ENCODE results near the gene CRYBB2.
"Not testable (repeated sequence)": the region's sequence is repeated elsewhere in the genome, so short reads cannot be mapped to it uniquely, and the experiment has no call there.

The CRYBB2 gene

GRCh38 chr22:25237503-25237902 is 18.1 kb downstream of the CRYBB2 start:
- H3K9me3 ChIP-seq (ENCODE audit: control insufficient read depth, low read length) = no peaks in the 10 kb centered on the region
- no peak overlapping the region for H3K4me2 ChIP-seq (ENCODE audit: low read length, poor library complexity, severe bottlenecking)
- H2AFZ ChIP-seq (ENCODE audit: low read depth, low read length) = no peak overlapping the region
- no peak overlapping the region for H3K14ac ChIP-seq (ENCODE audit: low read length in 2 of 2)
- no peak overlapping the region for H2BK15ac ChIP-seq (ENCODE audit: low read depth, poor library complexity, severe bottlenecking)
- H3K36me3 ChIP-seq (ENCODE audit: control insufficient read depth in 1 of 2, insufficient read depth in 2 of 2, low read depth in 1 of 2, low read length in 2 of 2) = no peaks in the 10 kb centered on the region
- 73% methylated on average over 4 of the region's 4 CpGs for WGBS
- H3K23ac ChIP-seq (ENCODE audit: low read length in 2 of 2) = no peak overlapping the region
- H3K4me3 ChIP-seq (ENCODE audit: insufficient read depth in 1 of 2, low read depth in 1 of 2, low read length in 2 of 2) = no peak overlapping the region
- H3K4me1 ChIP-seq (ENCODE audit: control insufficient read depth, insufficient read depth, low read depth, low read length) = peaks cover 5% of the 10 kb centered on the region
- no peak overlapping the region for H3K9ac ChIP-seq (ENCODE audit: low read length)
- no peak overlapping the region for H2BK120ac ChIP-seq (ENCODE audit: low read depth, low read length)
- H3K79me1 ChIP-seq (replicated peaks; ENCODE audit: low read length, poor library complexity, severe bottlenecking) = no peaks in the 10 kb centered on the region
- no peak overlapping the region for H3K18ac ChIP-seq (ENCODE audit: low read depth in 1 of 2, low read length in 2 of 2)
- H4K91ac ChIP-seq (ENCODE audit: low read length) = no peak overlapping the region
- no peak for DNase-seq
- no peak overlapping the region for H2BK5ac ChIP-seq (ENCODE audit: low read depth, low read length, poor library complexity, severe bottlenecking)
- H2AK5ac ChIP-seq (ENCODE audit: low read length, severe bottlenecking) = no peak overlapping the region
- H3K27ac ChIP-seq (ENCODE audit: low read length, poor library complexity, severe bottlenecking) = no peak overlapping the region
- no peak overlapping the region for H3K4ac ChIP-seq (ENCODE audit: low read depth in 1 of 2, low read length in 2 of 2)
- no peak overlapping the region for H4K8ac ChIP-seq (ENCODE audit: low read length)
- H3K27me3 ChIP-seq (ENCODE audit: control insufficient read depth in 1 of 2, insufficient read depth in 1 of 2, low read length in 2 of 2) = peaks cover 17 to 39% of the 10 kb centered on the region in 2 experiments
- H2BK12ac ChIP-seq (ENCODE audit: low read length in 2 of 2) = no peak overlapping the region

GRCh38 chr22:25238058-25238457 is 18.6 kb downstream of the CRYBB2 start:
- not testable (repeated sequence) for H3K4me1 ChIP-seq (ENCODE audit: control insufficient read depth, insufficient read depth, low read depth, low read length)
- 51% methylated on average over 3 of the region's 9 CpGs for WGBS

GRCh38 chr22:25255169-25255568 is 35.7 kb downstream of the CRYBB2 start:
- H2AK5ac ChIP-seq (ENCODE audit: low read length, severe bottlenecking); H3K36me3 ChIP-seq (ENCODE audit: control insufficient read depth in 1 of 2, insufficient read depth in 2 of 2, low read depth in 1 of 2, low read length in 2 of 2); H2BK12ac ChIP-seq (ENCODE audit: low read length in 2 of 2); H3K4me2 ChIP-seq (ENCODE audit: low read length, poor library complexity, severe bottlenecking); H3K79me1 ChIP-seq (replicated peaks; ENCODE audit: low read length, poor library complexity, severe bottlenecking); H4K91ac ChIP-seq (ENCODE audit: low read length); H3K4me1 ChIP-seq (ENCODE audit: control insufficient read depth, insufficient read depth, low read depth, low read length); H3K14ac ChIP-seq (ENCODE audit: low read length in 2 of 2); H2BK120ac ChIP-seq (ENCODE audit: low read depth, low read length); H3K18ac ChIP-seq (ENCODE audit: low read depth in 1 of 2, low read length in 2 of 2); H4K8ac ChIP-seq (ENCODE audit: low read length); H2BK5ac ChIP-seq (ENCODE audit: low read depth, low read length, poor library complexity, severe bottlenecking); H3K4ac ChIP-seq (ENCODE audit: low read depth in 1 of 2, low read length in 2 of 2); H3K27ac ChIP-seq (ENCODE audit: low read length, poor library complexity, severe bottlenecking); DNase-seq; H3K4me3 ChIP-seq (ENCODE audit: insufficient read depth in 1 of 2, low read depth in 1 of 2, low read length in 2 of 2); H2BK15ac ChIP-seq (ENCODE audit: low read depth, poor library complexity, severe bottlenecking); H3K23ac ChIP-seq (ENCODE audit: low read length in 2 of 2); H3K9me3 ChIP-seq (ENCODE audit: control insufficient read depth, low read length); H3K9ac ChIP-seq (ENCODE audit: low read length); H3K27me3 ChIP-seq (ENCODE audit: control insufficient read depth in 1 of 2, insufficient read depth in 1 of 2, low read length in 2 of 2); H2AFZ ChIP-seq (ENCODE audit: low read depth, low read length): not testable (repeated sequence)
- WGBS = 60% methylated on average over 1 of the region's 1 CpG

More at GRCh38 chr22:25238058-25238457, 18.6 kb downstream of the CRYBB2 start:
- H3K4ac ChIP-seq (ENCODE audit: low read depth in 1 of 2, low read length in 2 of 2); H3K9ac ChIP-seq (ENCODE audit: low read length); H3K18ac ChIP-seq (ENCODE audit: low read depth in 1 of 2, low read length in 2 of 2); DNase-seq; H2AFZ ChIP-seq (ENCODE audit: low read depth, low read length); H4K8ac ChIP-seq (ENCODE audit: low read length); H3K9me3 ChIP-seq (ENCODE audit: control insufficient read depth, low read length); H2AK5ac ChIP-seq (ENCODE audit: low read length, severe bottlenecking); H2BK12ac ChIP-seq (ENCODE audit: low read length in 2 of 2); H3K36me3 ChIP-seq (ENCODE audit: control insufficient read depth in 1 of 2, insufficient read depth in 2 of 2, low read depth in 1 of 2, low read length in 2 of 2); H4K91ac ChIP-seq (ENCODE audit: low read length); H2BK120ac ChIP-seq (ENCODE audit: low read depth, low read length); H3K23ac ChIP-seq (ENCODE audit: low read length in 2 of 2); H3K4me3 ChIP-seq (ENCODE audit: insufficient read depth in 1 of 2, low read depth in 1 of 2, low read length in 2 of 2); H3K14ac ChIP-seq (ENCODE audit: low read length in 2 of 2); H3K27ac ChIP-seq (ENCODE audit: low read length, poor library complexity, severe bottlenecking); H2BK15ac ChIP-seq (ENCODE audit: low read depth, poor library complexity, severe bottlenecking); H3K79me1 ChIP-seq (replicated peaks; ENCODE audit: low read length, poor library complexity, severe bottlenecking); H3K4me2 ChIP-seq (ENCODE audit: low read length, poor library complexity, severe bottlenecking); H2BK5ac ChIP-seq (ENCODE audit: low read depth, low read length, poor library complexity, severe bottlenecking): not testable (repeated sequence)
- peaks cover 17 to 38% of the 10 kb centered on the region in 2 experiments for H3K27me3 ChIP-seq (ENCODE audit: control insufficient read depth in 1 of 2, insufficient read depth in 1 of 2, low read length in 2 of 2)

- H2BK120ac ChIP-seq (ENCODE audit: low read depth, low read length); H2BK15ac ChIP-seq (ENCODE audit: low read depth, poor library complexity, severe bottlenecking); H3K18ac ChIP-seq (ENCODE audit: low read depth in 1 of 2, low read length in 2 of 2); H2BK5ac ChIP-seq (ENCODE audit: low read depth, low read length, poor library complexity, severe bottlenecking); H4K8ac ChIP-seq (ENCODE audit: low read length); H3K27ac ChIP-seq (ENCODE audit: low read length, poor library complexity, severe bottlenecking); H3K23ac ChIP-seq (ENCODE audit: low read length in 2 of 2); H2AK5ac ChIP-seq (ENCODE audit: low read length, severe bottlenecking); H3K27me3 ChIP-seq (ENCODE audit: control insufficient read depth in 1 of 2, insufficient read depth in 1 of 2, low read length in 2 of 2); H3K4me1 ChIP-seq (ENCODE audit: control insufficient read depth, insufficient read depth, low read depth, low read length); H3K4me3 ChIP-seq (ENCODE audit: insufficient read depth in 1 of 2, low read depth in 1 of 2, low read length in 2 of 2); H3K9ac ChIP-seq (ENCODE audit: low read length); H3K9me3 ChIP-seq (ENCODE audit: control insufficient read depth, low read length); H2BK12ac ChIP-seq (ENCODE audit: low read length in 2 of 2); H3K4ac ChIP-seq (ENCODE audit: low read depth in 1 of 2, low read length in 2 of 2); H3K4me2 ChIP-seq (ENCODE audit: low read length, poor library complexity, severe bottlenecking); H2AFZ ChIP-seq (ENCODE audit: low read depth, low read length); H3K36me3 ChIP-seq (ENCODE audit: control insufficient read depth in 1 of 2, insufficient read depth in 2 of 2, low read depth in 1 of 2, low read length in 2 of 2); H4K91ac ChIP-seq (ENCODE audit: low read length); H3K14ac ChIP-seq (ENCODE audit: low read length in 2 of 2); H3K79me1 ChIP-seq (replicated peaks; ENCODE audit: low read length, poor library complexity, severe bottlenecking); DNase-seq: not testable (repeated sequence)
- 67% methylated on average over 3 of the region's 4 CpGs for WGBS
Measured at GRCh38 chr22:25267567-25267966, 48.1 kb downstream of the CRYBB2 start.
